Type B pancreatic cell (in vitro differentiated cells): Measurements from ENCODE around the gene SCGB3A2. TPM values are rescaled to one million over a fixed set of nuclear protein-coding genes. Genes with fewer than 3 reads are reported as not detected.
A peak's percentile ranks its signal among the peaks of the same experiment; 100 is the strongest.

ENCODE experiments used
- DNase-seq: peaks from one replicate; pipeline ENCODE4 v3.0.0; 2021; ENCODE audit warnings: mixed read lengths; ENCODE audit not compliant: unreplicated experiment; ENCODE audit errors: extremely low spot score
- H3K27ac Mint-ChIP-seq: 2 replicates; pipeline ENCODE4 v1.8.0; 2021; ENCODE audit warnings: mild to moderate bottlenecking, mixed read lengths
- H3K27me3 Mint-ChIP-seq: 2 replicates; pipeline ENCODE4 v1.8.0; 2021; ENCODE audit warnings: mixed read lengths
- H3K36me3 Mint-ChIP-seq: 2 replicates; pipeline ENCODE4 v1.8.0; 2021; ENCODE audit warnings: mixed read lengths
- H3K4me1 Mint-ChIP-seq: one replicate; pipeline ENCODE4 v1.8.0; 2021; ENCODE audit warnings: mixed read lengths; ENCODE audit not compliant: unreplicated experiment
- H3K4me3 Mint-ChIP-seq: 2 replicates; pipeline ENCODE4 v1.8.0; 2021; ENCODE audit warnings: mild to moderate bottlenecking, mixed read lengths
- H3K9me3 Mint-ChIP-seq: 2 replicates; pipeline ENCODE4 v1.8.0; 2021; ENCODE audit warnings: mixed read lengths
- total RNA-seq: library from RNA; stranded (reverse); gene quantifications from 2 replicates; pipeline ENCODE4 v1.2.1, GENCODE V29; 2021; ENCODE audit warnings: low replicate concordance
- TF ChIP-seq, protein P1 (sequence below): fragments of 200-600 bp; sonication (generic); conservative IDR thresholded peaks from 2 replicates; pipeline ENCODE4 v1.5.0; 2021; ENCODE audit warnings: antibody characterized with exemption, mild to moderate bottlenecking

The SCGB3A2 gene
- total RNA-seq, 1 donor from 2014 or later: not detected

DNA sequence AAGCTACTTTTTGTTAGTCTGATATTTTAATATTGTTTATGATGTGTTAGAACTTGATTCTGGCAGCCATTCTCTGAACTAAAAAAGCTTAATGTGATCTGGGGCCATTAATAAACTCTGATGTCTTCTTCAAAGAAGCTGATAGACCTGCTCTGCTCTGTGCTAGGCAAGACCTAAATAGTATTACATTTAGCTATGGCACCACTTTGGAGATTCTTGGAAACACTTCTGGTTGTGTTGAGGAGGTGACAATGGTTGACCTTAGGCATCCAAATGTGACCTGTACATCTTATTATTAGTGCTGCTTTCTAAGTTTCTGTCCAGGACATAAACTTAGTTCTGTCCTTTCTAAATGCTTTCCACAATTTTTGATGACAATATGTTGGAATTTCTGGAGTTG, 21.7 kb upstream of the SCGB3A2 start:
- DNase-seq: no peak
- Mint-ChIP-seq H3K27me3 (no peaks in the 10 kb centered on the region), H3K4me1 (no peaks in the 10 kb centered on the region), H3K9me3 (no peaks in the 10 kb centered on the region), H3K36me3 (no peaks in the 10 kb centered on the region), H3K4me3 (no peak overlapping the region), H3K27ac (no peak overlapping the region)
- TF ChIP-seq, protein P1, sequence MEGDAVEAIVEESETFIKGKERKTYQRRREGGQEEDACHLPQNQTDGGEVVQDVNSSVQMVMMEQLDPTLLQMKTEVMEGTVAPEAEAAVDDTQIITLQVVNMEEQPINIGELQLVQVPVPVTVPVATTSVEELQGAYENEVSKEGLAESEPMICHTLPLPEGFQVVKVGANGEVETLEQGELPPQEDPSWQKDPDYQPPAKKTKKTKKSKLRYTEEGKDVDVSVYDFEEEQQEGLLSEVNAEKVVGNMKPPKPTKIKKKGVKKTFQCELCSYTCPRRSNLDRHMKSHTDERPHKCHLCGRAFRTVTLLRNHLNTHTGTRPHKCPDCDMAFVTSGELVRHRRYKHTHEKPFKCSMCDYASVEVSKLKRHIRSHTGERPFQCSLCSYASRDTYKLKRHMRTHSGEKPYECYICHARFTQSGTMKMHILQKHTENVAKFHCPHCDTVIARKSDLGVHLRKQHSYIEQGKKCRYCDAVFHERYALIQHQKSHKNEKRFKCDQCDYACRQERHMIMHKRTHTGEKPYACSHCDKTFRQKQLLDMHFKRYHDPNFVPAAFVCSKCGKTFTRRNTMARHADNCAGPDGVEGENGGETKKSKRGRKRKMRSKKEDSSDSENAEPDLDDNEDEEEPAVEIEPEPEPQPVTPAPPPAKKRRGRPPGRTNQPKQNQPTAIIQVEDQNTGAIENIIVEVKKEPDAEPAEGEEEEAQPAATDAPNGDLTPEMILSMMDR: no peak

DNA sequence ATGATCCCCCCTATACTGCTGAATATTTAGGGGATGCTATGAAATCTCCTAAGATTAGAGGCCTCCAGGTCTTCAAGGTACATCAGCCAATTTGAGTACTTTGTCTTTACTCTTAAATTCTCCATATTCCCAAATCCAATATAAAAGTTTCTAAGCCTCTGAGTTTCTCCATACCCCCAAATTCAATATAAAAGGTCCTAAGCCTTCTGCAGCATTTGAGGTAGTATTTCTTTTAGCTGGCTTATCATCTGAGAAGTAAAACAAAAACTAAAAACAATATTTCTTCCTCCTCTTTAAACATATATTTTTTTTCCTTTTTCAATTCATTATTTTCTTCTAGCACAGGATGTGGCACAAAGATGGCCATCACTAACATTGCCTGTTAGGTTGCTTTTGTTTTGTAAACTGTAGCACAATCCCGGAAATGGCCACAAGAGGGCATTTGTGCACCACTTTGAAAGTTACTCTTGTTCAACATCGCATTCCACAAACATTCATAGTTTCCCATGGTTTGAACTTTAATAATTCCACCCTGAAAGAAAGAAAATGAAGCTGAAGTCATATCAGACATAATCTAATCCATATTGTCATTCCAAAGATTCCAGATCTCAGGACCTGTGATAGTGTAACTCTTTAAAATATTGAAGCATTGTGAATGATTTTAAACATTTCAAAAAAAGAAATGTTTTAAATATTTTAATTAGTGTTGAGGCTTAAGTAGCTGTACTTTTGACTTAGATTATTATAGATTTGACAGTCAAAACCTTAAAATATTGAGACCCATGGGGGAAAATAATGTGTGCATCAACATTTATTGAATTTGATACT, 21.0 kb upstream of the SCGB3A2 start:
- Mint-ChIP-seq H3K4me3 (no peak overlapping the region), H3K27me3 (no peaks in the 10 kb centered on the region), H3K36me3 (no peaks in the 10 kb centered on the region)

GRCh38 chr5:147858565-147858964, 19.9 kb upstream of the SCGB3A2 start:
- TF ChIP-seq, protein P1: no peak
- no peaks in the 10 kb centered on the region for H3K27me3 Mint-ChIP-seq
- no peak overlapping the region for H3K27ac Mint-ChIP-seq
- H3K9me3 Mint-ChIP-seq: no peaks in the 10 kb centered on the region
- H3K4me3 Mint-ChIP-seq: no peak overlapping the region
- DNase-seq: no peak
- H3K36me3 Mint-ChIP-seq: no peaks in the 10 kb centered on the region
- no peaks in the 10 kb centered on the region for H3K4me1 Mint-ChIP-seq

More for the DNA sequence above, 21.0 kb upstream of the SCGB3A2 start:
- DNase-seq: no peak
- Mint-ChIP-seq H3K27ac (no peak overlapping the region), H3K9me3 (no peaks in the 10 kb centered on the region), H3K4me1 (no peaks in the 10 kb centered on the region)
- TF ChIP-seq, protein P1: peak; percentile 92

- Mint-ChIP-seq H3K9me3 (no peaks in the 10 kb centered on the region), H3K27ac (no peak overlapping the region), H3K27me3 (no peaks in the 10 kb centered on the region), H3K36me3 (no peaks in the 10 kb centered on the region), H3K4me3 (no peak overlapping the region), H3K4me1 (no peaks in the 10 kb centered on the region)
- no peak for DNase-seq
- TF ChIP-seq, protein P1: no peak
Observed at GRCh38 chr5:147859962-147860640, 18.4 kb upstream of the SCGB3A2 start.

- Mint-ChIP-seq H3K36me3 (no peaks in the 10 kb centered on the region), H3K4me1 (no peaks in the 10 kb centered on the region), H3K4me3 (no peak overlapping the region), H3K9me3 (no peaks in the 10 kb centered on the region), H3K27me3 (no peaks in the 10 kb centered on the region), H3K27ac (no peak overlapping the region)
- TF ChIP-seq, protein P1: no peak
- DNase-seq: no peak
Observed at GRCh38 chr5:147860641-147861025, 17.9 kb upstream of the SCGB3A2 start.
